GM21360 (cell line): Measurements from ENCODE around the gene SLC22A23.

Experiments used
- ATAC-seq: cut with Tn5 transposase; IDR thresholded peaks from one replicate; pipeline ENCODE4 v1.9.1; 2021; ENCODE audit warnings: mild to moderate bottlenecking, moderate library complexity; ENCODE audit not compliant: unreplicated experiment

Gene SLC22A23

GRCh38 chr6:3307436-3307835 is 149.4 kb downstream of the SLC22A23 start:
- no peak for ATAC-seq

GRCh38 chr6:3306848-3307247 is 150.0 kb downstream of the SLC22A23 start:
- ATAC-seq, result no peak

GRCh38 chr6:3305831-3306230 is 151.0 kb downstream of the SLC22A23 start:
- ATAC-seq, result no peak

GRCh38 chr6:3305216-3305565 is 151.7 kb downstream of the SLC22A23 start:
- no peak for ATAC-seq

GRCh38 chr6:3304500-3305215 is 152.2 kb downstream of the SLC22A23 start:
- ATAC-seq, result no peak

- no peak for ATAC-seq
Measured at GRCh38 chr6:3303795-3304411, 152.9 kb downstream of the SLC22A23 start.

- ATAC-seq, result no peak
Measured at GRCh38 chr6:3301506-3301905, 155.3 kb downstream of the SLC22A23 start.

GRCh38 chr6:3299221-3299620 is 157.6 kb downstream of the SLC22A23 start:
- ATAC-seq, result no peak

GRCh38 chr6:3297909-3298308 is 158.9 kb downstream of the SLC22A23 start:
- ATAC-seq, result no peak

GRCh38 chr6:3297006-3297405 is 159.8 kb downstream of the SLC22A23 start:
- ATAC-seq, result no peak

- no peak for ATAC-seq
Measured at GRCh38 chr6:3296537-3296936, 160.3 kb downstream of the SLC22A23 start.

- ATAC-seq, result no peak
Measured at GRCh38 chr6:3296078-3296477, 160.8 kb downstream of the SLC22A23 start.

GRCh38 chr6:3294921-3295871 is 161.7 kb downstream of the SLC22A23 start:
- ATAC-seq, result no peak

GRCh38 chr6:3294396-3294795 is 162.5 kb downstream of the SLC22A23 start:
- no peak for ATAC-seq

- ATAC-seq, result no peak
Measured at GRCh38 chr6:3293271-3294155, 163.3 kb downstream of the SLC22A23 start.

GRCh38 chr6:3292431-3293197 is 164.2 kb downstream of the SLC22A23 start:
- no peak for ATAC-seq

GRCh38 chr6:3291987-3292386 is 164.9 kb downstream of the SLC22A23 start:
- ATAC-seq, result no peak

GRCh38 chr6:3291346-3291745 is 165.5 kb downstream of the SLC22A23 start:
- ATAC-seq, result no peak

GRCh38 chr6:3290931-3291211 is 166.0 kb downstream of the SLC22A23 start:
- no peak for ATAC-seq
